ENCODE measurements around the gene CADM1. TPM values are rescaled to one million over a fixed set of nuclear protein-coding genes. Genes with fewer than 3 reads are reported as not detected.

The CADM1 gene
- total RNA-seq, 1 experiment from 2014 or later: not detected

DNA sequence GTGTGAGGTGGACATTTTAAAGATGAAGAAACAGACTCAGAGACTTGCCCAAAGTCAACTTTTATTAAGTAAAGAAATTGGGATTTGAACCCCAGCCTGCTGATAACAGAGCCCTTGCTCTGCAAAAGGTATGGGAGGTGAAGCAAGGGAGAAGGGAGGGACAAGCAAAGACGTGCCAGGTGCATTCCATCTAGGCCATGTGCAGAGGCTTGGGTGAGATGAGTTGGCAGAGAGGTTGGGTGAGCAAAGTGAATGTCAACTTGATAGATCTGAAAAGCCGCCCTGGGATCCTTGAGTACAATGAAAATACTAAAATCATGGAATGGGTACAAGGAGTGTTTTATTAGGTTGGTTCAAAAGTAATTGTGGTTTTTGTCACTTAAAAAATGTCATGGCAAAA is 341.3 kb downstream of the CADM1 start:
- ChIA-PET POLR2A (no interaction called here), CTCF (no interaction called here)
- Mint-ChIP-seq H3K27me3 (ENCODE audit: insufficient read depth, unreplicated experiment) (no peaks in the 10 kb centered on the region), H3K36me3 (ENCODE audit: insufficient read depth, unreplicated experiment) (no peaks in the 10 kb centered on the region), H3K27ac (ENCODE audit: low read depth, unreplicated experiment) (no peak overlapping the region), H3K4me1 (ENCODE audit: insufficient read depth, unreplicated experiment) (peaks cover 17% of the 10 kb centered on the region), H3K4me3 (ENCODE audit: unreplicated experiment) (no peak overlapping the region), H3K9me3 (ENCODE audit: unreplicated experiment) (no peaks in the 10 kb centered on the region)
- TF ChIP-seq, protein P1, sequence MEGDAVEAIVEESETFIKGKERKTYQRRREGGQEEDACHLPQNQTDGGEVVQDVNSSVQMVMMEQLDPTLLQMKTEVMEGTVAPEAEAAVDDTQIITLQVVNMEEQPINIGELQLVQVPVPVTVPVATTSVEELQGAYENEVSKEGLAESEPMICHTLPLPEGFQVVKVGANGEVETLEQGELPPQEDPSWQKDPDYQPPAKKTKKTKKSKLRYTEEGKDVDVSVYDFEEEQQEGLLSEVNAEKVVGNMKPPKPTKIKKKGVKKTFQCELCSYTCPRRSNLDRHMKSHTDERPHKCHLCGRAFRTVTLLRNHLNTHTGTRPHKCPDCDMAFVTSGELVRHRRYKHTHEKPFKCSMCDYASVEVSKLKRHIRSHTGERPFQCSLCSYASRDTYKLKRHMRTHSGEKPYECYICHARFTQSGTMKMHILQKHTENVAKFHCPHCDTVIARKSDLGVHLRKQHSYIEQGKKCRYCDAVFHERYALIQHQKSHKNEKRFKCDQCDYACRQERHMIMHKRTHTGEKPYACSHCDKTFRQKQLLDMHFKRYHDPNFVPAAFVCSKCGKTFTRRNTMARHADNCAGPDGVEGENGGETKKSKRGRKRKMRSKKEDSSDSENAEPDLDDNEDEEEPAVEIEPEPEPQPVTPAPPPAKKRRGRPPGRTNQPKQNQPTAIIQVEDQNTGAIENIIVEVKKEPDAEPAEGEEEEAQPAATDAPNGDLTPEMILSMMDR (IDR thresholded peaks at IDR 0.05; ENCODE audit: unreplicated experiment): no peak
- intact Hi-C loops (cut with micrococcal nuclease): no loop called here
- no TSS peak for BruUV-seq (replicated peaks)
- DNase-seq (ENCODE audit: unreplicated experiment): peak; percentile 34

DNA sequence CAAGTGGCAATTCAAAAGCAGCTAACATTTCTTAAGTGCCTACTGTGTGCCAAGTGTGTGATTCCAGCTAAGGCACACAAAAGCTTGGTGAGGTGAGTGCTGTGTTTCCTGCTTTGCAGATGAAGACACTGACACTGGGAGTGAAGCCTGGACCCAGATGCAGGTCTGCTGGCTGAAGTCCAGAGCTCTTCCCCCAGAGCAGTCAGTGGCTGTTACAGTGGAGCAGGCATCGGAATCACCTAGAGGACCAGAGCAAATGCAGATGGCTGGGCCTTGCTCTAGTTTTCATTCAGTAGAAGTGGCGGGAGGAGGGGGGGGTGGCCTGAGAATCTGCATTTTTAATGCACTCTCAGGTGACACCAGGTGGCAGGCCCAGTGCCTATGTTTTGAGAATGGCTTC is 342.3 kb downstream of the CADM1 start:
- Mint-ChIP-seq H3K27me3 (ENCODE audit: insufficient read depth, unreplicated experiment) (no peaks in the 10 kb centered on the region), H3K4me3 (ENCODE audit: unreplicated experiment) (no peak overlapping the region), H3K27ac (ENCODE audit: low read depth, unreplicated experiment) (no peak overlapping the region), H3K36me3 (ENCODE audit: insufficient read depth, unreplicated experiment) (no peaks in the 10 kb centered on the region), H3K4me1 (ENCODE audit: insufficient read depth, unreplicated experiment) (peaks cover 13% of the 10 kb centered on the region), H3K9me3 (ENCODE audit: unreplicated experiment) (no peaks in the 10 kb centered on the region)
- intact Hi-C loops (cut with micrococcal nuclease): no loop called here
- CTCF ChIA-PET: interaction anchor here (1.0 kb wide), 1 partner anchor 8 kb away, joined by 3 read pairs; no protein-coding TSS in a partner anchor
- DNase-seq (ENCODE audit: unreplicated experiment): no peak
- BruUV-seq (replicated peaks): no TSS peak
- POLR2A ChIA-PET: interaction anchor here (0.7 kb wide), 1 partner anchor 25 kb away, joined by 6 read pairs; no protein-coding TSS in a partner anchor
- TF ChIP-seq, protein P1 (IDR thresholded peaks at IDR 0.05; ENCODE audit: unreplicated experiment): no peak

DNA sequence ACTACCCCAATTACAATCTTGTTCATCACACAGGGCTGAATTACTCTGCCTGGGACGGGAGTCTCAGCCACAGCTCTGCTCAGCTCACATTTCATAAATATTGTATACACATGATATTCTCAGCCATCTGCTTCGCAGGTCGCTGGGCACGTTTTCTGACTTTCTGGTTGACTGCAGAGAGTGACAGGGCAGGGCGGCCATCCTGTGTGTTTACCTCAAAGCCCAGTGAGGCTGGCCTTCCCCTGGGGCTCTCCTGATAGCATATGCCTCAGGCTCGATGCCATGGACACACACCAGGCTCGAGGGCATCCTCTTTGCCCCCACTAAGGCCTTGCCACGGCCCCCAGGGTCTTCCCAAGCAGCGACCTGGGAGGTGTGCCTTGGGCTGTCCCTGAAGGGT is 345.0 kb downstream of the CADM1 start:
- Mint-ChIP-seq H3K9me3 (ENCODE audit: unreplicated experiment) (no peaks in the 10 kb centered on the region), H3K36me3 (ENCODE audit: insufficient read depth, unreplicated experiment) (no peaks in the 10 kb centered on the region), H3K4me1 (ENCODE audit: insufficient read depth, unreplicated experiment) (peaks cover 5% of the 10 kb centered on the region), H3K27me3 (ENCODE audit: insufficient read depth, unreplicated experiment) (no peaks in the 10 kb centered on the region), H3K4me3 (ENCODE audit: unreplicated experiment) (no peak overlapping the region), H3K27ac (ENCODE audit: low read depth, unreplicated experiment) (no peak overlapping the region)
- intact Hi-C loops (cut with micrococcal nuclease): no loop called here
- BruUV-seq (replicated peaks): no TSS peak
- POLR2A ChIA-PET: no interaction called here
- TF ChIP-seq, protein P1 (IDR thresholded peaks at IDR 0.05; ENCODE audit: unreplicated experiment): no peak
- CTCF ChIA-PET: interaction anchor here (1.0 to 1.6 kb wide), 2 partner anchors 9 to 419 kb away, joined by 3 to 5 read pairs; no protein-coding TSS in a partner anchor
- DNase-seq (ENCODE audit: unreplicated experiment): no peak

DNA sequence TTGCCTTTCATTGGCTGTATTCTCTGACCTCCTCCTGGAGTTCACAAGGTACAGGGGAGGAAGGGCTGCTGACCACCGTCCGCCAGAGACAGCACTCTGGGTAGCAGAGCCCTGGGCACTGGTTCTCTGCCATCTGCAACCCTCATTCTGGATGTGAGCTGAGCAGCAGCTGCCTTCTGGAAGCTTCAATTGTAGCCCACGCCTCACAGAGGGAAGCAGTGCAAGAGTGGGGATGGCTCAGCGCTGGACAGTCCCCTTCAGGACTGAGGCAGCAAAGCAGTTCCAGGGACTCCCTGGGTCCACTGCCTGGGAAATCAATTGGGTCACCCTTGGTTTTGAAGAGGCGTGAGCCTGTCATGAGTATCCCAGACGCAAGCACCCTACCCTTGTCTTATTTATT is 346.2 kb downstream of the CADM1 start:
- TF ChIP-seq, protein P1 (IDR thresholded peaks at IDR 0.05; ENCODE audit: unreplicated experiment): no peak
- no peaks in the 10 kb centered on the region for H3K27me3 Mint-ChIP-seq (ENCODE audit: insufficient read depth, unreplicated experiment)
- H3K36me3 Mint-ChIP-seq (ENCODE audit: insufficient read depth, unreplicated experiment): no peaks in the 10 kb centered on the region
- no peaks in the 10 kb centered on the region for H3K9me3 Mint-ChIP-seq (ENCODE audit: unreplicated experiment)
- intact Hi-C loops (cut with micrococcal nuclease): no loop called here
- DNase-seq (ENCODE audit: unreplicated experiment): no peak
- no peak overlapping the region for H3K27ac Mint-ChIP-seq (ENCODE audit: low read depth, unreplicated experiment)
- POLR2A ChIA-PET: no interaction called here
- peaks cover 9% of the 10 kb centered on the region for H3K4me1 Mint-ChIP-seq (ENCODE audit: insufficient read depth, unreplicated experiment)
- no peak overlapping the region for H3K4me3 Mint-ChIP-seq (ENCODE audit: unreplicated experiment)
- BruUV-seq (replicated peaks): no TSS peak
- CTCF ChIA-PET: interaction anchor here (1.6 kb wide), 1 partner anchor 10 kb away, joined by 5 read pairs; no protein-coding TSS in a partner anchor
